NCI-H226 (cell line): ENCODE measurements around the gene MFAP2.
"Not testable (repeated sequence)": the region's sequence is repeated elsewhere in the genome, so short reads cannot be mapped to it uniquely, and the experiment has no call there.

Experiments used
- DNase-seq: peaks from one replicate; pipeline ENCODE4 v3.0.0-alpha.2; 2015

MFAP2 gene

DNA sequence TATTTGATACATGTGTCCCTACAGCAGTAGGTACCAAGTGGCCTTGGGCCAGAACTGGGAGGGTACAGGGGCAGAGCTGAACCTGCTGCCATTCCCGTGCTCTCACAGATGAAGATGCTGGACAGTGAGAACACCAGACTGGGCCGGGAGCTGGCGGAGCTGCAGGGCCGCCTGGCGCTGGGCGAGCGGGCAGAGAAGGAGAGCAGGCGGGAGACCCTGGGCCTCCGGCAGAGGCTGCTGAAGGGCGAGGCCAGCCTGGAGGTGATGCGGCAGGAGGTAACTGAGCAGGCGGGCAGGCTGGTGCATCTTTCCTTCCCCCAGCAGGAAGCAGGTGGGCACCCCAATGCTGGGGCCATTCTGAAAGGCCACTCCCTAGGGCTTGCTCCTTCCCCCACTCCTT lies 21.9 kb downstream of the MFAP2 start:
- no peak for DNase-seq

DNA sequence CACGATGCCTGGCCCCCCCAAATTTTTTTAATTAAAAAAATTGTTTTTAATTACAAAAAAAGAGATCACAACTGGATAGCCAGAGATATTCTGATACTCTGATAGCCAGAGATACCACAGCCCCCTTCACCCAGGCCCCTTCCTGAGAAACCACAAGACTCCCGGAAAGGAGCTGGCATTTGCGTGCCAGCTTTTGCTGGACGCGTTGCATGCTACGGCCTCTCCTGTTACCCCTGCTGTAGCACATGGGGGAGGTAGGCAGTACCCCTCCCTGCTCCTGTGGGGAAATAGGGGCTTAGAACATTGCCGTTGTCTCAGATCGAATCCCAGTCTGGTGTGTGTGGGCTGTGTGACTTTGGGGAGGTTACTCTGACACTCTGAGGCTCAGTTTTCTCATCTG lies 22.7 kb downstream of the MFAP2 start:
- no peak for DNase-seq

DNA sequence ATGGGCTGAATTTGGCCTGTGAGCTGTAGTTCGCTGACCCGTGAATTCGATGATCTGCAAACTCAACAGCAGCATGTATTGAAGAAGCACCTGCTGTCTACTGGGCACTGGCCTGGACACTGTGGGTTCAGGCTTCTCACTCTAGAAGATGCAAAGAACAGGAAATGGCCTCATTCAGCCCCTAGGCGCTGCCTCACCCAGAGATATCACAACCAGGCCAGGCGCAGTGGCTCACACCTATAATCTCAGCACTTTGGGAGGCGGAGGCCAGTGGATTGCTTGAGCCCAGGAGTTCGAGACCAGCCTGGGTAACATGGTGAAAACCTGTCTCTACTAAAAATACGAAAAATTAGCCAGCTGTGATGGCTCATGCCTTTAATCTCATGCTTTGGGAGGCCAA lies 23.6 kb downstream of the MFAP2 start:
- DNase-seq = peak; percentile 51

DNA sequence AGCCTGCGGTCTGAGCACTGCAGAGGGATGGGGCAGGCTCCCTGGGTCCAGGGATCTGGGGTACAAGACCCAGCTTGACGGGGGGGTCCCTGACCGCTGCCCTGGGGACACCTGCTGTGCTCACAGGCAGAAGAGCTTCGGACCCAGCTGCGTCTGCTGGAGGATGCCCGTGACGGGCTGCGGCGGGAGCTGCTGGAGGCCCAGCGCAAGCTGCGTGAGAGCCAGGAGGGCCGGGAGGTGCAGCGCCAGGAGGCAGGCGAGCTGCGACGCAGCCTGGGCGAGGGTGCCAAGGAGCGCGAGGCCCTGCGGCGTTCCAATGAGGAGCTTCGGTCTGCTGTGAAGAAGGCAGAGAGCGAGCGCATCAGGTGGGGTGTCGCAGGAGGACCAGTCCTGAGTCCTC lies 25.2 kb downstream of the MFAP2 start:
- DNase-seq = no peak

DNA sequence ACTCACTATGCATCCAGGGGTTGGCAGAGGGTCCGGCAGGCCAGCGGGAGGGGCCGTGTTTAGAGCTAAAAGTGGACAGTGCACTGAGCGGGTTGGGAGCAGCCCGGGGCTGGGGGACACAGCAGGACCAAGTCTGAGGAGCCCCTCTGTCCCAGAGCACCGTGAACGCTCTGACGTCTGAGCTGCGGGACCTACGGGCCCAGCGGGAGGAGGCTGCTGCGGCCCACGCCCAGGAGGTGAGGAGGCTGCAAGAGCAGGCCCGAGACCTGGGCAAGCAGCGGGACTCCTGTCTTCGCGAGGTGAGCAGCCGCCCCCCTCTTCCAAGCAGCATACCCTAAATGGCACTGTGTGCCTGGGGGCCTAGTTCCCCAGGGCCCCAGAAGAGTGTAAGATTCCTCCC lies 25.8 kb downstream of the MFAP2 start:
- DNase-seq = no peak

DNA sequence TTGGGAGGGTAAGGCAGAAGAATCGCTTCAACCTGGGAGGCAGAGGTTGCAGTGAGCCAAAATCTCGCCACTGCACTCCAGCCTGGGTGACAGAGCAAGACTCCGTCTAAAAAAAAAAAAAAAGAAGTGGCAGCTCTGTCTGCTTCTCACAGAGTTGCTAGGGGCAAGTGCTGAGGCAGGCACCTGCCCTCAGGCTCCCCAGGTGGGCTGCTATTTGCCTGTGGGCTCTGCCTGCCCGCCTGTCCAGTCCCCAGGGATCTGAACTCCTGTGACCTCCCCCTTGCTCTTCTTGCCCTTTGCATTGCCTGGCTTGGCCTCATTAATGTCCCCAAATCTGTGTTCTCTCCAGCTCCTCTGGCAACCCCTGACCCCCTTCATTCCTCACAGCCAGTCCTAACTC lies 28.0 kb downstream of the MFAP2 start:
- not testable (repeated sequence) for DNase-seq

DNA sequence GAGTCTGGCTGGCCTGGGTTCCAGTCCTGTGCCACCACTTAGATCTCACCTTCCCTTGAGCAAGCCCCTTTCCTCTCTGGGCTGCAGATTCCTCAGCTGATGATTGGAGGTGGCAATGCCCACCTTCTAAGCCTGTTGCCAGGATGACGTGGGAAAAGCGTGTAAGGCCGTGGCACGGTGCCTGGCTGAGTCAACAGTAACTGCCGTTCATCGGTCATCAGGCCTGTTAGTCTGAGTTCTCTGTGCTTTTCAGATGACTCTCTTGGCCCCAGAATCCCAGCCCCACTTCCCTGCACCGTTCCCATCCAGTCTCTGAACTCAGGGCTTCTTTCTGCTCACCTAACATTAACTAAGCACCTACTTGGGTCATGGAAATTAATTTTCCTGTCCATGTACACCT lies 31.4 kb downstream of the MFAP2 start:
- DNase-seq = peak; percentile 83

DNA sequence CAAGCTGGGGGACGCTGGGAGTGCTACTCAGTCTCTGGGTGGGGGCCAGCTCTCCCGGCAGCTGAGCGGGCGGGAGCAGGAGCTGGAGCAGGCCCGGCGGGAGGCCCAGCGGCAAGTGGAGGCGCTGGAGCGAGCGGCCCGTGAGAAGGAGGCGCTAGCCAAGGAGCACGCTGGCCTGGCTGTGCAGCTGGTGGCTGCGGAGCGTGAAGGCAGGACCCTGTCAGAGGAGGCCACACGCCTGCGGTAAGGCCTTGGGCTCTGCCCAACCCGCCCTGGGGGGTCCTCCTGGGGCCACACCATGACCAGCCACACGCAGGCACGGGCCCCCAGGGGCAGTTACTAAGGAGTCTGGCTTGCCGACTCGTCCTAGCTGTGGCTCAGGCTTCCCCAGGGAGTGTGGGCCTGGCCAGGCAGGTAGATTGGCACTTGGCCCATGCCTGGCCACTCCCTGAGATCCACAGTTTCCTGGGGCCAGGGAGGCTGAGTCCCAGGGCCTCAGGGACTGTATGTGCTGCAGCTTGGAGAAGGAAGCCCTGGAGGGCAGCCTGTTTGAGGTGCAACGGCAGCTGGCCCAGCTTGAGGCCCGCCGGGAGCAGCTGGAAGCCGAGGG lies 32.0 kb downstream of the MFAP2 start:
- DNase-seq = peak; percentile 22

DNA sequence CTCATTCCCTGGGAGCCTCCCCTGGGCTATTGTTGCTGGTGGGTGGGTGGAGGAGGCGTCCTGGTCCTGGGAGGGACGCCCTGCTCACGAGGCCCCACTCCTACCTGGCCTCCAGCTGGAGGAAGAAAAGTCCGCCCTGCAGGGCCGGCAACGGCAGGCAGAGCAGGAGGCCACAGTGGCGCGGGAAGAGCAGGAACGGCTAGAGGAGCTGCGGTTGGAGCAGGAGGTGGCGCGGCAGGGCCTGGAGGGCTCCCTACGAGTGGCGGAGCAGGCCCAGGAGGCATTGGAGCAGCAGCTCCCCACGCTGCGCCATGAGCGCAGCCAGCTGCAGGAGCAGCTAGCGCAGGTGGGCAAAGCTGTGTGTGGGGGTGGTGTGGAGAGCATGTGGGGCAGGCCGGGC lies 33.8 kb downstream of the MFAP2 start:
- DNase-seq = no peak

DNA sequence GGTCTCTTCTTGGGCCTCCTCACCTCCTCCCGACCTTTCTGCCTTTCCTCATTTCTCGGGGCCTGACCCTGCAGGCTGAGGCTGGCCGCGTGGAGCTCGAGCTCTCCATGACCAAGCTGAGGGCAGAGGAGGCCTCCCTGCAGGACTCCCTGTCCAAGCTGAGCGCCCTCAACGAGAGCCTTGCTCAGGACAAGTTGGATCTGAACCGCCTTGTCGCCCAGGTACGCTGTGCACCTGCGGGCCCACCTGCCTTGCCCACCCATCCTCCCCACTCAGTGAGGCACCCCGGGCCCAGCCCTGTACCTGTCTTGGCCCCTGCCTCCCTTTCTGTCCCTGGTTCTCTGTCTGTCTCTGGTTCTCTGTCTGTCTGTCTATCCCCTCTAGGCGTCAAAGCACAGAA lies 34.2 kb downstream of the MFAP2 start:
- DNase-seq = not testable (repeated sequence)

DNA sequence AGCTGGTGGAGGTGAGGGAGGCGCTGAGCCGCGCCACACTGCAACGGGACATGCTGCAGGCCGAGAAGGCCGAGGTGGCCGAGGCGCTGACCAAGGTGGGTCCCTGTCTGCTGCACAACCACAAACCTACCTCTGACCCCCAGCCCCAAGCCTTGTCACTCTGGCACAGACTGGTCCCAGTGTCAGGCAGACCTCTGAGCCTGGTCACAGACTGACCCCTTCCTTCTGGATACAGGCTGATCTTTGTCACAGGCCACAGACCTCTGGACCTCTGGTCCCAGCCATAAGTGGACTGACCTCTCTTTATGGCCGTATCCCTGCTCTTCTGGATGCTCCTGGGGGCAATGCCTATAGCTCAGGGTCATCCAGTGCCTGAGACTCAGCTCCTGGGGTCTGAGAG lies 34.9 kb downstream of the MFAP2 start:
- DNase-seq = not testable (repeated sequence)

DNA sequence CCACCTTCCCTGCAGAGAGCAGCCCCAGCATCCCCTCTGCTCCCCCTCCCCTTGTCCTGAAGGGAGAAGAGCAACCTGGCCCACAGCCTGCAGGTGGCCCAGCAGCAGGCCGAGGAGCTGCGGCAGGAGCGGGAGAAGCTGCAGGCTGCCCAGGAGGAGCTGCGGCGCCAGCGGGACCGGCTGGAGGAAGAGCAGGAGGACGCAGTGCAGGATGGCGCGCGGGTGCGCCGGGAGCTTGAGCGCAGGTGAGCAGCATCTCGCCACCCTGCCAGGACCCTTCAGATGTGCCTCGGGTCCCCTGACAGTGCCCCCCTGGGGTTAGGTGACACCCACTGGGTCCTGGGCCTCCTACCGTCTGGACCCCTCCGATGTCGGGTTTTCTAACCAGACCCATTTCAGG lies 36.4 kb downstream of the MFAP2 start:
- DNase-seq = no peak

DNA sequence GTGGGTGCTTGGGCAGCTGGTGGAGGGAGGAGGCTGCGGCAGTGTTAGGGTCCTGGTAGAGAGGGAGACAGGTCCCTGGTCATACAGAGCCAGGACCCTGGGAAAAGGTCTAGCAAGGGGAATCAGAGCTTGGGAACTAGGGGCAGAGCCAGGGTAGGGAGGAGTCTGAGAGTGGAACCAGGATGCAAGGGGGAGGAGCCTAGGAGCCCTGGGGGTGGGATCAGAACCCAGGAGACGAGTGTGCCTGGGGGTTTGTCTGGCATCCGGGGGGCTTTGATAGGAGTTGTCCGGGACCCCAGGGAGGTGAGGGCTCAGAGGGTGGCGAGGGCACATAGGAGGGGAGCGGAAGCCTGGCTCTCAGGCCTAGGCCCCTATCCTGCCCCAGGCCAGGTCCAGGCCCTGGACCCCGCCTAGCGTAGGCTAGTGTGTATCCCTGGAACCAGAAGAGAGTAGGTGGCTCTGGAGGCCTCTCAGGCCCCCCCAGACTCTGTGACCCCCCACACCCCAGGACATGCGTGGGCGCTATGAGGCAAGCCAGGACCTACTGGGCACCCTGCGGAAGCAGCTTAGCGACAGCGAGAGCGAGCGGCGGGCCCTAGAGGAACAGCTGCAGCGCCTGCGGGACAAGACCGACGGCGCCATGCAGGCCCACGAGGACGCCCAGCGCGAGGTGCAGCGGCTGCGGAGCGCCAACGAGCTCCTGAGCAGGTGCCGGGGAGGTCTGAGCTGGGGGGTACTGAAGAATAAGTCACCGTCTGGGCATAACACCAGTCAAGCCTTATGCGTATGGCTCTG lies 40.8 kb downstream of the MFAP2 start:
- DNase-seq = not testable (repeated sequence)

DNA sequence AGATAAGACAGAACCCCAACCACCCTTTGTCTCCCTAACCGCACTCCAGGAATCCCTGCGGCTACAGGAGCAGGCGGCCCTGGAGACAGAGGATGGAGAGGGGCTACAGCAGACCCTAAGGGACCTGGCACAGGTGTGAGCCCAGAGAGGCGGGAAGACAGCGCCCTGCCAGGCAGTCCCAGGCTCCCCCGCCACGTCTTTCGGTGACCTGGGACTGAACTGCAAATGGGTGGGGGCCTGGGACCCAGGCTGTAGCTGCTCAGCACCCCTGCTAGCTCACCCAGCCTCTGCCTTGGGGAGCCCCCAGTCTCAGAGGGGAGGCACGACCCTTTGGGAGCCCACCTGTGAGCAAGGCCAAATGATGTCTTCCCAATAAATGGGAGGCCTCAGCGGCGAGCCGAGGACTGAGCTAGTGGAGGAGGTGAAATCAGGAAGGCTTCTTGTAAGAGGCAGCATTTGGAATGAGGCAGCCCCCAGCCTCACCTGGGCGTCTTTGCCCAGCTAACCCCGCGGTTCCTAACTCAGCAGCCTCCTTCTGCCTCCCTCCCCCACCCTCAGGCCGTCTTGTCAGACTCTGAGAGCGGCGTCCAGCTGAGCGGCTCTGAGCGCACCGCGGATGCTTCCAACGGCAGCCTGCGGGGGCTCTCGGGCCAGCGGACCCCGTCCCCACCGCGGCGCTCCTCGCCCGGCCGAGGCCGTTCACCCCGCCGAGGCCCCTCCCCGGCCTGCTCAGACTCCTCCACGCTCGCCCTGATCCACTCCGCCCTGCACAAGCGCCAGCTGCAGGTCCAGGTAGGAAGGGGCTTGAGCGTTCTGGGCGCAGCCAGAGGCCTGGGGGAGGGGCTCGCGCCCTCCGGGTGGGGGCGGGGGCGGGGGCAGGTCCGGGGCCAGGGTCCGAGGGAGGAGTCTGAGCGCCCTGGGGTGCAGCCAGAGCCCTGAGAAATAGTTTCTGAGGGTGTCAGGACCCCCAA lies 41.8 kb downstream of the MFAP2 start:
- no peak for DNase-seq

DNA sequence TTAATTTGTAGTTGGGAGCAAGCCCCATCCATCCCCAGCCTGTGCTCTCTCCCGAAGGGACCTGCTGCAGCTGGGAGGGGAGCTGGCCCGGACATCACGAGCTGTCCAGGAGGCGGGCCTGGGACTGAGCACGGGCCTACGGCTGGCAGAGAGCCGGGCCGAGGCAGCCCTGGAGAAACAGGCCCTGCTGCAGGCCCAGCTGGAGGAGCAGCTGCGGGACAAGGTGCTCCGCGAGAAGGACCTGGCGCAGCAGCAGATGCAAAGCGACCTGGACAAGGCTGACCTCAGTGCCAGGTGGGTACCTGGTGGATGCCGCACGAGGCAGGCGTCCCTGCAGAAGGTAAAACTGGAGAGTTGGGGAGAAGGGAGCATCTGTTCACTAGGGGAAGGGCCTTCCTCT lies 43.8 kb downstream of the MFAP2 start:
- not testable (repeated sequence) for DNase-seq

DNA sequence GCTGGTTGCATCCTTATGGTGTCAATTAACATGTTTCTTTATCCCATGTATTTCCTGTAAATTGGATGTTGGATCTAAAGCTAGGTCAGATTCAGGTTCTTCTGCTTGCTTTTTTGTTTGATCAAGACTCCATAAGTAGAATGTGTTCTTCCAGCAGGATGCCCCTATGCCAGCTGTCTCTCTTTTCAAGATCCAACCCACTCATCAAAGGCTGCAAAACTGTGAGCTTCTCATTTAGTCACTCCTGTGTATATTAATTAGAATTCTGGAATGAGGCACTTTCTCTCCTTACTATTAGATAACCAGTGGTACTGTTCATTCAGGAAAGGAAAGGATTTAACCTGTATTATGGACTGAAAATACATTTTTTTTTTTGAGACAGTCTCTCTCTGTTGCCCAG lies 46.5 kb downstream of the MFAP2 start:
- not testable (repeated sequence) for DNase-seq

DNA sequence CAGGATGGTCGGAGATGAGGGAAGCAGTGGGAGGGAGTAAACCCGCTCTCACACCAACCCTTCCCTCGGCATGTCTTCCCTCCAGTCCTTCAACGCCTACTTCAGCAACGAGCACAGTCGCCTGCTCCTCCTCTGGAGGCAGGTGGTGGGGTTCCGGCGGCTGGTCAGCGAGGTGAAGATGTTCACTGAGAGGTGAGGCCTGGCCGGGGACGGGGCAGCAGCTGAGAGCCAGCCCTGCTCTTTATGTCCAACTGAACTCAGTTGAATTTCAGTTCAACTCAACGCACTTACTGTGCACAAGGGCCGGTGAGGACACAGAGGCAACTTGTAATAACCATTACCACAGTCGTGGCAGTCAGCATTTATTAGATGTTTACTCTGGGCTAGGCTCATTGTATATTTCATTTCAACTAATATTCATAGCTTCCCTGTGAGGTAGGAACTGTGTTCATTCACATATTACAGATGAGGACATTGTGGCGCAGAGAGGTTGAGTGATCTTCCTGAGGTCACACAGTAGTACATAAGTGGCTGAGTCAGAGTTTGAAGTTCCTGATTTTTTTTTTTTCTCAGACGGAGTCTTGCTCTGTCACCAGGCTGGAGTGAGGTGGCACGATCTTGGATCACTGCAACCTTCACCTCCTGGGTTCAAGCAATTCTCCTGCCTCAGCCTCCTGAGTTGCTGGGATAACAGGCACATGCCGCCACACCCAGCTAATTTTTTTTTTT lies 49.0 kb downstream of the MFAP2 start:
- not testable (repeated sequence) for DNase-seq

DNA sequence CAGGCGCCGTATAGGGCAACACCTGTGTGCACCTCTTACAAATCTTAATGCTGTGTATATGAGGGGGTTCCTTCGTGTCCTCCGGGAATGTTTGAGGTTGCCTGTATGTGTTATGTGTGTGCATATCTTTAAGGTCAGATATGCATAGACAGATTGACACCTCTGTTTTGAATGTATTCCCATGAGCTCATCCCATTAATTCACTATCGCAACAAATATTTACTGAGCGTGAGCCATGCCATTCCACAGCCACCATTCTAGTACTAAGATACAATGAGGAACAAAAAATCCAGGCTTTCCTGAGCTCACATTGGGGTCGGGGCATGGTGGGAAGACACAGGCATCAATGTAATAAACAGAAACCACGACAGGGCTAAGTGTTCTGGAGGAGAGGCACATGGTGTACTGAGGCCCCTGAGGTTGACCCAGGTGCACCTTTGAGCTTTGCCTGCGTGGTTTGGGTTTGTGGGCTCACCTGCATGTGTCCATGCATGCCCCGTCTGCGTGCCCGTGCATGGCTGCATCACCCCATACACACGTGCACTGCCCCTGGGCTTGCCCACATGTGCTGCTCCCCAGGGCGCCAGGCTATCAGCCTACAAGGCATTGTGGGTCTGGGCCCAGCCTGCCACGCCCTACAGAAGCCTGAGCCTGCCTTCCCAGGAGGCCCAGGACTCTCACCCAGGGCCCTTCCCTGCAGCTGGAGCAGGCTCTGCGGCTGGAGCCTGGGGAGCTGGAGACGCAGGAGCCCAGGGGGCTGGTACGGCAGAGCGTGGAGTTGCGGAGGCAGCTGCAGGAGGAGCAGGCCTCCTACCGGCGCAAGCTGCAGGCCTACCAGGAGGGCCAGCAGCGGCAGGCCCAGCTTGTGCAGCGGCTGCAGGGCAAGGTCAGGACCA lies 51.0 kb downstream of the MFAP2 start:
- DNase-seq = not testable (repeated sequence)

DNA sequence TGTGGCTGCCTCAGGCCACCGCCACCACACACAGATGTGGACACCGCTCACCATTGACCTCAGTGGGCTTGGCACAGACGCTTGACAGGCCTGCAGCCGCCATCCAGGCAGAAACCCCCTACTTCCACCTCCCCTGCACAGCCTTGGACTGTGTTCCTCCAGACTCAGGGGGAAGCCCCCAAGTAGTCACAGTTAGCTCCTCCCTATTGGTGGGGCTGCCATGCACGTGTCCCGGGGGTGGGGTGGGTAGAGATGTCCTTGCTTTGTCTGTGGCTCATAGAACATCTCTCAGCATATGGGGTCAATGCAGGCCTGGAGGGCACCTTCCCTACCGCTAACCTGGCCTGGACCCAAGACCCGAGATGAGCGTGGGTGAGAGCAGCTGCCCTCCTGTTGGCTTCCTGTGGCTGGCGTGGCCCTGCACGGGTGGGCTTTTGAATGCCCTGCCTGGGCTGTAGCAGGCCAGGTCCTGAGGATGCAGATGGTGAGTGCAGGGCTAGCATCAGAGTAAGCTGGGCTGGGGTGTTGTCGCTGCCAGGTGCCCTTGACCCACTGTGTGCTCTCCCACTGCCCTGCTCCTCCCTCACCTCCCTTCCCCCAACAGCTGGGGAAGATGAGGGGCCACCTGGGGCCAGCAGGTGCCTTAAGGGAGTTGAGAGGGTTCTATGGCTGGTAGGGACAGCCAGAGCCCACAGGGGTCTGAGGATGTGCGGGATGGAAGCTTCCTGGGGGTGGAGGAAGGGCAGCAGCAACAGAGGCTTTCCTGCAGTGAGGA lies 52.5 kb downstream of the MFAP2 start:
- no peak for DNase-seq

DNA sequence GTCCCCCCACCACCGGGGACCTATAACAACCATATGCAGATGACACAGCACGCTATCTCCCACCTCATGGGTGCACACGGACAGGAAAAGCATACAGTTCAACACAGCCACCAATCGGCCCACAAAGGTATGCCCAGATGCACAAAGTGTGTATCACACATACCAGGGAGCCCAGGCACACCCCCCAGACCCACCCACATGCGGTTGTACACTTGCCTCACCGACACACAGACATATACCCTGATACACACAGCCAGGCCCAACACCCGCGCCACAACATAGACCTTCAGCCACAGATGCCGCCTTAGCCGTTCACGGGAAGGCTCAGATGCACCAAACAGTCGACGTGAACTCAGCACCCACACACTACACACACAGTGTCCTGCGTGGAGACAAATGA lies 53.2 kb downstream of the MFAP2 start:
- no peak for DNase-seq
